GM21619 (cell line): Measurements from ENCODE around the gene RYR3.

Source experiments
- ATAC-seq: cut with Tn5 transposase; IDR thresholded peaks from one replicate; pipeline ENCODE4 v1.9.1; 2021; ENCODE audit not compliant: unreplicated experiment

RYR3 gene

DNA sequence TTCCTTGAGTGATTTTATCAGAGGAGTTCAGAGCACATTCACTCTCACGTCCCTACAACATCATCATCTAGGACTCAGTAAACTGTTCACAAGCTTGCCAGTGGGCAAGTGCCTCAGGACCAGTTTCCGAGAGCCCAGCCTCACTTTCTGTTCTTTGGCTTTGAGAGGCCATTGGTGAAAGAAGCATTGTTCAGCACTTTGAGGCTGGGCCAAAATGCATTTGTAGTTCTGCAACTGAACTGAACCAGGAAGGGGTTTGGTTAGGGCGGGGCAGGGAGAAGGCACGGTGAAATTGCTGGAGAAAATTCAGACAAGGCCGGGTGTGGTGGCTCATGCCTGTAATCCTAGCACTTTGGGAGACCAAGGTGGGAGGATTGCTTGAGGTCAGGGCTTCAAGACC lies 435.4 kb downstream of the RYR3 start:
- no peak for ATAC-seq

DNA sequence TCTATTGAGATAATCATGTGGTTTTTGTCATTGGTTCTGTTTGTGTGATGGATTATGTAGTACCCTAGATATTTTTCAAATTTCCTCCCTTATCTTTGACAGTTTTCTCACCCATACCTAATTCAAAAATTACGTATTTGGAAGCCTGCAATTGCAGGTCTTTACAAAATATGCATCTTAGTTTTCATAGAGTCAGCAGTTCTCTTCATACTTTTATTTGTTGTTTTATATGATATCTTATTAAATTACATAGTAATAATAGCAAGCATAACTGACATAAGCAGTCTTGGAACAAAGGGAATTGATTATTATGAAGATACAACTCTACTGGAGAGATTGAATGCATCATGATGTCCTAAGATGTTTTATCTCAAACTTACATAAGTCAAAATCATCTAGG lies 442.2 kb downstream of the RYR3 start:
- no peak for ATAC-seq

DNA sequence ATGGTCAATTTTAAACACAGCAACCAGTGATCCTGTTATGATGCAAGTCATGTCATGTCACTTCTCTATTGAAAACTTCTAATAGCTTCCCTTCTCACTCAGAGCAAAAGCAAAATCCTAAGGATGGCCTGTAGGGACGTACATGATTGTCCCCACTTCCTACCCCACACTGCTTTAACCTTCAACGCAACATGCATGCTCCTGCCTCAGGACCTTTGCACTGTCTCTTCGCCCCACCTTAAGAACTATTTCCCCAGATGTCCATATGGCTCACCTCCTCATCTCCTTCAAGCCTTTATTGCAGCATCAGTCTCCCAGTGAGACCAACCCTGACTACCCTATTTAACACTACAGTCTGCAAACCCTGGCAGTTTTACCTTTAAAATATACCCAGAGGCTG lies 443.5 kb downstream of the RYR3 start:
- no peak for ATAC-seq

DNA sequence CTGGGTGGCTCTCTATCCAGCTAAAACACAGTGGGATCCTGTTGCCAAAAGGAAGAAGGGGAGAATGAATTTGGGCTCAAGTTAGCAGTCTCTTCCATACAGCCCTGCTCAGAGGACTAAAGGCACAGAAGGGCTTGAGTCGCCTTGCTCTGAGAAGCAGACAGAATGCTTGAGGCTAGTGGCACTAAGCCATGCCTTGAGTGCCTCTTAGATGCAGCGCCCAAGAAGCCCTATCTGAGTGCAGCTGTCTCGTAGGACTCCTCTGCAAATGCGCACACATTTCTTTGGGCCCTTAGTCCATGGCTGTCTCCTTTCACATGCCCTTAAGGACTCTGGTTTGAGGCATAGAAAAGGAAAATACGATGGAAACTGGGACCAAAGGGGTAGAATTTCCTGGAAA lies 446.2 kb downstream of the RYR3 start:
- ATAC-seq = no peak

DNA sequence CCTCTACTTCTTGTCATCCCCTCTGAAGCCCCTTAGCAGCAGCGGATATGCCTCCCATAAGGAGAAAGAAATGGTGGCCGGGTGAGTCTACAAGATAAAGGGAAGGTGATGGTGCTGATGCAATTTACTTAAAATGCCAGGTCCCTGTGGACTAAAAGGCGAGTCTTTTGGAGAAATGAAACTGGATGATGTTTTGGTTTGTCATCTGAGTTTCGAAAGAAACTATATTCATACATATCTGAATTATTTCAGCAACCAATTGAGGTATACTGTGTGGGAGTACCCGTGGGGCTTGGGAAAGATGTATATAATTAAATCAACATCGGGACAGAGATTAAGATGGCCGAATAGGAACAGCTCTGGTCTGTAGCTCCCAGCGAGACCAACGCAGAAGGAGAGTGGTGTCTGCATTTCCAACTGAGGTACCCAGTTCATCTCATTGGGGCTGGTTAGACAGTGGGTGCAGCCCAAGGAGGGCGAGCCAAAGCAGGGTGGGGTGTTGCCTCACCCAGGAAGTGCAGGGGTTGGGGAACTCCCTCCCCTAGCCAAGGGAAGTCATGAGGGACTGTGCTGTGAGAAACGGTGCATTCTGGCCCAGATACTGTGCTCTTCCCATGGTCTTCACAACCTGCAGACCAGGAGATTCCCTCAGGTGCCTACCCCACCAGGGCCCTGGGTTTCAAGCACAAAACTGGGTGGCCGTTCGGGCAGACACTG lies 446.9 kb downstream of the RYR3 start:
- no peak for ATAC-seq

GRCh38 chr15:33766389-33766788 lies 455.6 kb downstream of the RYR3 start:
- ATAC-seq = no peak

GRCh38 chr15:33768670-33769190 lies 458.0 kb downstream of the RYR3 start:
- ATAC-seq = no peak

DNA sequence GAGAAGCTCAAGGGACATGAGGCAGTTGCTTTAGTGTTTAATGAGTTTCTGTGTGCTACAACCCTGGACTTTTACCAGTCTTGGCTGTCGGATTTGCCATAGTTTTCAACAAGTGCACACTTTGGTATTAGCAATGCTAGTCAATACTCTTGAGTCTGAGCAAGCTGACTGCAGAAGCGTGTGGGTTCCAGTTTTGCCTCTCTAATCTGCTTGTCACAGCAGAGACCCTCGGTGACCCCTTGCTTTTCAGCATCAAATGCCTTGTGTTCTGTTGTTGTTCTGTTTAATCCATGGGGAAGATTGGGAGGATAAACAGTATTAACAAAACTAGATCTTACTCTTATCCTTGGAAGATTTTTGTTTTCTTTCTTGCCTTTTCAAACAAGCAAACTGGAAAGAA lies 463.2 kb downstream of the RYR3 start:
- ATAC-seq = no peak

DNA sequence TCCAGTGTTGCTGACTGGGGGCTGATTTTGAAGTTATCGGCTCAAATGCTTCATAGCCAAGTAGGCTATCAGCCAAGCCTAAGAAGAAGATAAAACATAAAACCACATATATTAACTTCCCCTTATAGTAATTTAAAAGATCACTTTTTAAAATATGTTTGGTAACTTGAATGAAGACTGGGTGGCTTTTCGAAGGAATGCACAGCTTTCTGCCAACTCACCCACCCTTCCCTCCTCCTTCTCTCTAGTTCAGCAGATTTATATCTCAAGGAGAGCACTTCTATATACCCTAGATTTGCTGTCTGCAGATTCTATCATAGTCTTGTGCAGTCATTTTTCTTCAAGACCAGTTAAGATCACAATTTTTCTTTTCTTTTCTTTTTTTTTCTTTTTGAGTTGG lies 468.1 kb downstream of the RYR3 start:
- ATAC-seq = no peak

GRCh38 chr15:33780011-33780768 lies 469.4 kb downstream of the RYR3 start:
- ATAC-seq = no peak

- no peak for ATAC-seq
Observed at GRCh38 chr15:33782966-33783365, 472.2 kb downstream of the RYR3 start.

- ATAC-seq = no peak
Observed at GRCh38 chr15:33785366-33785765, 474.6 kb downstream of the RYR3 start.

DNA sequence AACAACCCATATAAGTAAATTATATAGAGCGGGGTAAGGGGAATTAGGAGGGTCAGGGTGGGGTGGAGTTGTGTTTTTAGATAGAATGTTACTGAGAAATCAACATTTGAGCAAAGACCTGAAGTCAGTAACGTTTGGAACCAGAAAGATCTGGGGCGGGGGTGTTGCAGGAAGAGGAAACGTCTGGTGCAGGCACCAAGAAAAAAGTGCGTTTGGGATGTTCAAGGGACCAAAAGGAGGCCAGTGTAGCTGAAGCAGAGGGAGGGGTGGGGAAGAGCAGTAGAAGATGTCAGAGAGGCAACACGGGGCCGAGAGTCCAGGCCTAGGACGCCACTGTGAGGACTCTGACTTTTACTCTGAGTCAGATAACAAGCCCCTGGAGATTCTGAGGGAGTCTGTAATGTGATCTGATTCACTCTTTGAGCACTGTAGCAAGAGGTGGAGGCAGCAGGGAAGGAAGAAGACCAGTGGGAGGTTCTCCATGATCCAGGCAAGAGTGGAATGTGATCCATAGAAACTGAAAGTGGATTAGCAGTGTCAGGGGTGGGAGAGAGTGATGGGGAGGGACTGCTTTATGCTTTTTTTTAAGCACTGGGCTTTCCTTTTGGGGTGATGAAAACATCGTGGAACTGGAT lies 478.3 kb downstream of the RYR3 start:
- no peak for ATAC-seq

- ATAC-seq = no peak
Observed at GRCh38 chr15:33794453-33794852, 483.7 kb downstream of the RYR3 start.

DNA sequence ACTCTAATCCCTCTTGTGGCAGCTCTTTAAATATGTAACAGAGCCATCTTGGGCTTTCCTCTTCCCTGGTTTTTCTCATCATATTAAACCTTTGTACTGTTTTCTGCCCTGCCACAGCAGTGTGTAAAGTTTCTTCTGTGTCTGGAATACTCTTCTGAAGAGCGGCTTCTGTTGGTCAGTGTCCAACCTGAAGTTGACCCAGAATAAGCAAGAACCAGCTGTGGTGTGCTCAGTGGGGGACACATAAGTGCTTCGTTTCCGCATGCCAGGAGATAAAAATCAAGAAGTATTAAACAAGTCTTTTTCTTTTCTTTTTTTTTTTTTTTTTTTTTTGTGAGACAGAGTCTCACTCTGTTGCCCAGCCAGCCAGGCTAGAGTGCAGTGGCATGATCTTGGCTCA lies 484.3 kb downstream of the RYR3 start:
- no peak for ATAC-seq

GRCh38 chr15:33797651-33798050 lies 486.9 kb downstream of the RYR3 start:
- no peak for ATAC-seq

- ATAC-seq = no peak
Observed at GRCh38 chr15:33801954-33802353, 491.2 kb downstream of the RYR3 start.

GRCh38 chr15:33807665-33808064 lies 496.9 kb downstream of the RYR3 start:
- no peak for ATAC-seq

GRCh38 chr15:33808720-33809457 lies 498.1 kb downstream of the RYR3 start:
- no peak for ATAC-seq

DNA sequence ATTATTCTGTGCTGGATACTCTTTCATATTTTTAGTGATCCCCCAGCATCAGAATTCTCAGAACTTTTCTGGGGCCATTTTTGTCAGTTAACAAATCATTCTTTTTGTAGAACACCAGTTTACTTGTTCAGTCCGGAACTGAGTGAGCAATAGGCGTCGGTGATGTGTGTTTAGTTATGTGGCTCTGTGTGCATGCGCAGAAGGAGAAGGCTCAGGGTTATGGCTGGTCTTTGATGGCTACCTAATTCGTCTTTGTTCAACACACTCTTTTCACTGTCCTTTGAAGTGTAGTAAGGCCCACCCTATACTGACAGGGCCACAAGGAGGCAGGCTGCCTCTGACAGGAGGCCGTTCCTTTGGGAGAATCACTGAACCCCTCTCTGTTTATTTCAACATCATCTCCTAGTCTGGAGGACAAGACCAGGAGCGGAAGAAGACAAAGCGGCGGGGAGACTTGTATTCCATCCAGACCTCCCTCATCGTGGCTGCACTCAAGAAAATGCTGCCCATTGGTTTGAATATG lies 499.4 kb downstream of the RYR3 start:
- no peak for ATAC-seq

- no peak for ATAC-seq
Observed at GRCh38 chr15:33810806-33811205, 500.0 kb downstream of the RYR3 start.
